ENCODE results near the gene ROBO2.

Gene ROBO2

DNA sequence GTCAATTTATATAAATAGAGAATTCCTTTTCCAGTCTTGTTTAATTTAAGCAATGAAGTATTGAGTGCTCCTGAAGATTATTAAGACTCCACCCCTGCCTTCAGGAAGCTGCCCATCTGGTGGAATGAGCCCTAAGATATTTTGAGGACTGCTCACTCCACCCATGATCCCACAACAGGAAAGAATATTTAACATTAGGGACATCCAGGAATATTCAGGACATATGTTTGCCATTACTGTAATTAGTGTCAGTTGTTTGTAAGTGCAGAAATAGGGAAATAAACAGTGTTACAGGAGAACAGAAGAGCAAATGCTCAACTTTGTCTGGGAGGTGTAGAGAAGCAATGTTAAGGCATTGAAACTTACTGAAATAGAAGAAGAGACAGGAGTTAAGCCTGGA is 375.0 kb downstream of the ROBO2 start:
- DNase-seq (ENCODE audit: low read depth) = no peak
- no peak overlapping the region for H3K4me3 ChIP-seq (ENCODE audit: low read depth, low read length)
- TF ChIP-seq, protein P1, sequence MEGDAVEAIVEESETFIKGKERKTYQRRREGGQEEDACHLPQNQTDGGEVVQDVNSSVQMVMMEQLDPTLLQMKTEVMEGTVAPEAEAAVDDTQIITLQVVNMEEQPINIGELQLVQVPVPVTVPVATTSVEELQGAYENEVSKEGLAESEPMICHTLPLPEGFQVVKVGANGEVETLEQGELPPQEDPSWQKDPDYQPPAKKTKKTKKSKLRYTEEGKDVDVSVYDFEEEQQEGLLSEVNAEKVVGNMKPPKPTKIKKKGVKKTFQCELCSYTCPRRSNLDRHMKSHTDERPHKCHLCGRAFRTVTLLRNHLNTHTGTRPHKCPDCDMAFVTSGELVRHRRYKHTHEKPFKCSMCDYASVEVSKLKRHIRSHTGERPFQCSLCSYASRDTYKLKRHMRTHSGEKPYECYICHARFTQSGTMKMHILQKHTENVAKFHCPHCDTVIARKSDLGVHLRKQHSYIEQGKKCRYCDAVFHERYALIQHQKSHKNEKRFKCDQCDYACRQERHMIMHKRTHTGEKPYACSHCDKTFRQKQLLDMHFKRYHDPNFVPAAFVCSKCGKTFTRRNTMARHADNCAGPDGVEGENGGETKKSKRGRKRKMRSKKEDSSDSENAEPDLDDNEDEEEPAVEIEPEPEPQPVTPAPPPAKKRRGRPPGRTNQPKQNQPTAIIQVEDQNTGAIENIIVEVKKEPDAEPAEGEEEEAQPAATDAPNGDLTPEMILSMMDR (conservative IDR thresholded peaks at IDR 0.05; ENCODE audit: low read depth, low read length) = no peak

DNA sequence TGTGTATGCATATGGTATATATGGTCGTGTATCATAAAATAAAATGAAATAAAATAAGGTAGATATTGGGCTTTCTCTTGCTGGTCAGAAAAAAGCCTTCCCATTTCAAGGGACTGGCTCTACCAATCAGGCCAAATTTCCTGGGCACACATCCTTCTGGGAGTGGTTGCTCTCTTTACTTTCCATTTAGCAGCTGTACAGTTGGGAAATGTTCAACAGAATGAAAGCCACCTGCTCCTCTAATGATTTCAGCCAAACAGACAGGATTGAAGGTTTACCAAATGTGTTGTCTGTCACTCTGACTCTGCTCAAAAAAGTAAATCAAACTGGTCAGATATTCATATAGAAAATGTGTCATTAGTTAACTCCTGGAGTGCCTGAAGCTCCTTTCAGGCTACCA is 380.4 kb downstream of the ROBO2 start:
- DNase-seq (ENCODE audit: low read depth) = no peak
- H3K4me3 ChIP-seq (ENCODE audit: low read depth, low read length) = no peak overlapping the region
- TF ChIP-seq, protein P1 (conservative IDR thresholded peaks at IDR 0.05; ENCODE audit: low read depth, low read length) = no peak

DNA sequence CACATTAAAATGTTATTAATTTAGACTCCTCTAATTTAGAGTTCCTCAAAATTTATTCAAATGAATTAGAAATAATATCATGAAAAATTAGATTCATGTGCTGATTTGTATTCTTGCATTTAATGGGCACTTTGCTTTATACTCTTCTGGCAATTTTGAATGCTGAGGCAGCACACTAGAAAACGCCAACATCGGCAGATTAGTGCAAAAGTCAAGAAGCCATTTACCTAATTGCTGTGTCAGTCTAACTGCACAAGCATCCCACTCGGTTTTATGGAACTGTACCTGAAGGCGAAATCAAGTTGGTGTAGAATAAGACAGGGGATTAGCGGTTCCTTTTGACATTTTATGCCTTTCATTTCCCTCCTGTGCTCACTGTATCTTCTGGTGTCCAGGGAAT is 382.0 kb downstream of the ROBO2 start:
- TF ChIP-seq, protein P1 (conservative IDR thresholded peaks at IDR 0.05; ENCODE audit: low read depth, low read length) = no peak
- H3K4me3 ChIP-seq (ENCODE audit: low read depth, low read length) = no peak overlapping the region
- no peak for DNase-seq (ENCODE audit: low read depth)

DNA sequence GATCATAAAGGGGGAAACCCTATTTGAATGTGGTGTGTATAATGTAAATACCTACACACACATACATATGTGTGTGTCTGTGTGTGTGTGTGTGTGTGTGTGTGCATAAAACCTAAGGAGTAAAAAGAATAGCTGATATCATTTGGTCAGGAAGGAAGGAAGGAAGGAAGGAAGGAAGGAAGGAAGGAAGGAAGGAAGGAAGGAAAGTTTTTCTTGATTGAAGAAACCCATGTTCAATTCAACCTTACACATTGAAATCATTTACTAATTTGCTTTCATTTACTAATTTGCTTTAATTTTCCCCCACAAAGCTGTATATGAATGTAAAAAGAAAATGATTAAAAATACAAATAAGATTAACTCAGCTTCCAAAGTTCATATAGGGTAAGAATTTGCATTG is 386.6 kb downstream of the ROBO2 start:
- H3K4me3 ChIP-seq (ENCODE audit: low read depth, low read length) = no peak overlapping the region
- TF ChIP-seq, protein P1 (conservative IDR thresholded peaks at IDR 0.05; ENCODE audit: low read depth, low read length) = no peak
- DNase-seq (ENCODE audit: low read depth) = no peak

DNA sequence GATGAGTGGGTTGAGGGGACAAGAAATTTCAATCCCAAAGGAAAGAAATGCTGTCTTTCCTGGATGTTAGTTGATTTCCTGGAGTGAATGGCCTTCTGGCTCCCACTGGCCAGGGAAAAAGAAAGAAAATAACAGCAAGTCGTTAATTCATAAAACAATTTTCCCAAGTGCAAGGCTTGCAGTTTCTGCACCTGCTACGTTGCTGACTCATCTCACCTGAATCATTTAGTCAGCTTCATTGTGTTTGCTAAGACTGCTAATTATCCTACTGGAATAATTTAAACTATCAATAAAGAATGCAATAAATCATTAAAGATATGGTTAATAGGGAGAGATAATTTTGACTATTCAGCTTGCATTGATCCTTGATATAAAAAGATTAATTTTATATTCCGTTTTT is 387.6 kb downstream of the ROBO2 start:
- TF ChIP-seq, protein P1 (conservative IDR thresholded peaks at IDR 0.05; ENCODE audit: low read depth, low read length) = no peak

DNA sequence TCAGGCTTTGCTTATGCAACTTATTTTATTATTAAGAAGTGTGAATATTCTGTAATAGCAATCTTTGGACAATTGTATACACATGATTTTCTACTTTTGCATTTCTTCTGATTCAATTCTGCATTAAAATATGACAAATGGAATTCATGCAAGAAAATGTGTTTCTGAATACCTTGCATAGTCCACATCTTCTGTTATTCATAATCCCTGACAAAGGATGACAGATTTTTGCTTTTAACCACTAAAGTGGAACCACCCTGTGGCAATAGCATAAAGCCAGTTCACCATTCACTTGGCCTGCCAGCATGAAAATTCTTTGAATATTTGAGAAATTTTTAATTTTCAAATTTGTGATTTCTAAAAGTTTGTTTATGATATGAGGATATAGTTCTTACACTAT is 397.0 kb downstream of the ROBO2 start:
- TF ChIP-seq, protein P1 (conservative IDR thresholded peaks at IDR 0.05; ENCODE audit: low read depth, low read length) = no peak
- no peak overlapping the region for H3K4me3 ChIP-seq (ENCODE audit: low read depth, low read length)
- no peak for DNase-seq (ENCODE audit: low read depth)

More for the DNA sequence above, 387.6 kb downstream of the ROBO2 start:
- DNase-seq (ENCODE audit: low read depth) = no peak
- no peak overlapping the region for H3K4me3 ChIP-seq (ENCODE audit: low read depth, low read length)

DNA sequence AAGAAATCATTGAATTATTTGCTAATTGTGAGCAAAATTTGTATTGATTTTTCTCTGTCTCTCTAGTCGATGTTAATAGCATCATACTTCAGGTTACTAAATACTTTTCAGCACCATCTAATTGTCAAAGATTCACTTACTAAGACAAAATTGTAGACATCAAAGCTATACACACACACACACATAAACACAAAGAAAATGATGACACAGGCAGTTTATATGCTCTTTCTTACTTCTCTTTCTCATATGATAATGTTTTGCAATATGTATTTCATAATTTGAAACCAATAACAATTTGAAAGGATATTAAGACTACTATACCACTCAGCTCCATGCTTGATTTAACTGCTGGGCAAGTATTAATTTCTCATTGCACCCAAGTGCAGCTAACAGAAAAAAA is 406.2 kb downstream of the ROBO2 start:
- TF ChIP-seq, protein P1 (conservative IDR thresholded peaks at IDR 0.05; ENCODE audit: low read depth, low read length) = no peak
- no peak overlapping the region for H3K4me3 ChIP-seq (ENCODE audit: low read depth, low read length)

More for the DNA sequence above, 406.2 kb downstream of the ROBO2 start:
- no peak for DNase-seq (ENCODE audit: low read depth)

All from choroid plexus epithelial cell (primary cell).